H1 (cell line): Measurements from ENCODE around the gene SS18L1. TPM values are rescaled to one million over a fixed set of nuclear protein-coding genes. Genes with fewer than 3 reads are reported as not detected.

ENCODE experiments used
- CHD7 ChIP-seq: fragments of 300-600 bp; sonication (generic); IDR thresholded peaks from 2 replicates; pipeline ENCODE4 v1.7.1; 2012; ENCODE audit warnings: low read length, moderate library complexity, mild to moderate bottlenecking, inconsistent platforms; ENCODE audit not compliant: insufficient replicate concordance
- CTBP2 ChIP-seq: IDR thresholded peaks from 2 replicates; pipeline ENCODE4 v1.7.0; 2011; ENCODE audit warnings: borderline replicate concordance, mild to moderate bottlenecking, moderate library complexity, mixed read lengths, low read length; ENCODE audit not compliant: insufficient read depth, insufficient read length
- CTCF ChIP-seq, 3 experiments: IDR thresholded peaks; 1 replicate in 2 of 3; 2 replicates in 1 of 3; pipeline versions ENCODE4 v1.5.1 to v1.6.1; 2011; ENCODE audit warnings: low read length in 3 of 3, mild to moderate bottlenecking in 3 of 3, inconsistent platforms in 2 of 3, low read depth in 1 of 3, moderate library complexity in 1 of 3; ENCODE audit not compliant: insufficient read depth in 1 of 3; ENCODE audit errors: control extremely low read depth in 1 of 3
- JUND ChIP-seq: IDR thresholded peaks from 2 replicates; pipeline ENCODE4 v1.6.1; 2011; ENCODE audit warnings: mild to moderate bottlenecking, improper control_type of control experiment, low read length
- MAFK ChIP-seq: IDR thresholded peaks from 2 replicates; pipeline ENCODE4 v1.6.1; 2012; ENCODE audit warnings: low read depth, mild to moderate bottlenecking, improper control_type of control experiment, low read length
- POLR2AphosphoS5 ChIP-seq: IDR thresholded peaks from 2 replicates; pipeline ENCODE4 v1.6.1; 2011; ENCODE audit warnings: low read depth, low read length
- SIN3A ChIP-seq, 2 experiments: IDR thresholded peaks in 1 of 2; conservative IDR thresholded peaks in 1 of 2; 2 replicates each; pipeline ENCODE4 v1.6.1; 2011 to 2012; ENCODE audit warnings: low read length in 2 of 2, improper control_type of control experiment in 1 of 2, low read depth in 1 of 2, mild to moderate bottlenecking in 1 of 2
- SIX5 ChIP-seq: IDR thresholded peaks from 2 replicates; pipeline ENCODE4 v1.6.1; 2011; ENCODE audit warnings: mild to moderate bottlenecking, low read depth, low read length
- TCF12 ChIP-seq: IDR thresholded peaks from 2 replicates; pipeline ENCODE4 v1.6.1; 2011; ENCODE audit warnings: low read depth, mild to moderate bottlenecking, low read length
- polyA plus RNA-seq, 7 experiments: library from polyadenylated mRNA; depleted of rRNA in 3 of 7; stranded (reverse) in 5 of 7; unstranded in 2 of 7; fragments of >200 nt in 5 of 7; fragments of 200-250 nt in 2 of 7; gene quantifications; 1 replicate in 5 of 7; 2 replicates in 1 of 7; 4 replicates in 1 of 7; pipeline versions ENCODE4 v1.2.1 to v1.2.3, GENCODE V29; 2011 to 2013; ENCODE audit warnings: missing spikeins in 2 of 7, mixed read lengths in 2 of 7
- total RNA-seq: library from RNA; stranded (reverse); fragmentation: NEBNext Ultra II Directional; extraction: Animal tissue kit (Norgen Biotek cat#: 25700); gene quantifications from 2 replicates; pipeline ENCODE4 v1.2.1, GENCODE V29; 2021

The SS18L1 gene
- total and polyA plus RNA-seq, 2 of the 8 experiments (the other 6 are each of a cell fraction or from before 2014, with no cell fraction given), result 28.4 to 29.7 TPM

GRCh38 chr20:62128502-62128901 lies 15.1 kb upstream of the SS18L1 start (continued):
- TF ChIP-seq CHD7 (no peak), MAFK (no peak), TCF12 (no peak), CTBP2 (no peak), POLR2AphosphoS5 (no peak), SIX5 (no peak), CTCF (IDR thresholded peaks at IDR 0.05; ENCODE audit: control extremely low read depth in 1 of 3, insufficient read depth in 1 of 3, low read depth in 1 of 3, low read length in 3 of 3) (no peak), SIN3A (conservative IDR thresholded peaks at IDR 0.05 in 1 of 2, IDR thresholded peaks at IDR 0.05 in 1 of 2; ENCODE audit: low read depth in 1 of 2, low read length in 2 of 2) (no peak), JUND (no peak)
